SU-DHL-6 (cell line): Measurements from ENCODE around the gene POLR2E.

Experiments used
- H2AFZ ChIP-seq: fragments of 200-600 bp; sonication (generic); 2 replicates; pipeline ENCODE4 v1.6.1; 2014; ENCODE audit warnings: low read depth, mild to moderate bottlenecking, moderate library complexity, mixed read lengths, antibody characterized with exemption, low read length; ENCODE audit not compliant: severe bottlenecking
- H3F3A ChIP-seq: fragments of 200-600 bp; shearing (Covaris generic); 2 replicates; pipeline ENCODE4 v1.6.0; 2016; ENCODE audit warnings: antibody characterized with exemption, mild to moderate bottlenecking; ENCODE audit not compliant: insufficient read depth
- H3K27ac ChIP-seq: fragments of 200-600 bp; sonication (generic); 2 replicates; pipeline ENCODE4 v1.5.1; 2016; ENCODE audit warnings: low read depth, mild to moderate bottlenecking, low read length, moderate library complexity, mixed read lengths
- H3K27me3 ChIP-seq: fragments of 200-600 bp; sonication (generic), shearing (Covaris generic); 2 replicates; pipeline ENCODE4 v1.6.0; 2014; ENCODE audit warnings: mild to moderate bottlenecking, low read length
- H3K36me3 ChIP-seq: fragments of 200-600 bp; sonication (generic); 2 replicates; pipeline ENCODE4 v1.6.1; 2014; ENCODE audit warnings: mild to moderate bottlenecking, low read length, mixed read lengths
- H3K4me2 ChIP-seq: fragments of 300-600, 200-600 bp; shearing (Covaris generic), sonication (generic); 2 replicates; pipeline ENCODE4 v1.6.0; 2014; ENCODE audit warnings: low read length, low read depth, mild to moderate bottlenecking; ENCODE audit not compliant: poor library complexity, severe bottlenecking
- H3K4me3 ChIP-seq: fragments of 200-600 bp; sonication (generic); 2 replicates; pipeline ENCODE4 v1.5.1; 2014; ENCODE audit warnings: antibody characterized with exemption, low read length, mild to moderate bottlenecking, mixed read lengths; ENCODE audit not compliant: insufficient read depth, poor library complexity, severe bottlenecking
- H3K79me2 ChIP-seq: fragments of 200-600 bp; sonication (generic); 2 replicates; pipeline ENCODE4 v1.6.1; 2014; ENCODE audit warnings: mild to moderate bottlenecking, low read length, moderate library complexity; ENCODE audit not compliant: insufficient read depth
- H3K9ac ChIP-seq: fragments of 200-600 bp; sonication (generic); 2 replicates; pipeline ENCODE4 v1.7.0; 2014; ENCODE audit warnings: mild to moderate bottlenecking, low read length
- H3K9me2 ChIP-seq: fragments of 200-600 bp; sonication (generic); replicated peaks from 2 replicates; pipeline ENCODE4 v1.6.1; 2014; ENCODE audit warnings: low read length; ENCODE audit not compliant: insufficient read depth
- H3K9me3 ChIP-seq: fragments of 200-600 bp; sonication (generic); 2 replicates; pipeline ENCODE4 v1.6.1; 2014; ENCODE audit warnings: low read length, mixed read lengths; ENCODE audit not compliant: insufficient read depth
- H4K20me1 ChIP-seq: fragments of 200-600 bp; sonication (generic); 2 replicates; pipeline ENCODE4 v1.6.1; 2014; ENCODE audit warnings: low read depth, mild to moderate bottlenecking, antibody characterized with exemption, low read length, moderate library complexity, mixed read lengths
- CTCF ChIP-seq: fragments of 200-600 bp; sonication (generic); IDR thresholded peaks from one replicate; pipeline ENCODE4 v1.5.1; 2017; ENCODE audit warnings: antibody characterized with exemption, mild to moderate bottlenecking, low read length, moderate library complexity; ENCODE audit not compliant: insufficient read depth, poor library complexity, severe bottlenecking
- EZH2phosphoT487 ChIP-seq: fragments of 200-600 bp; sonication (generic), shearing (Covaris generic); conservative IDR thresholded peaks from 2 replicates; pipeline ENCODE4 v1.6.1; 2018; ENCODE audit warnings: mild to moderate bottlenecking, antibody characterized with exemption, low read length, moderate library complexity, mixed read lengths

The POLR2E gene

GRCh38 chr19:1046117-1046626 lies 49.0 kb downstream of the POLR2E start:
- Histone ChIP-seq H2AFZ (no peak overlapping the region), H3K27ac (no peak overlapping the region), H3K4me3 (no peak overlapping the region), H3K79me2 (peaks cover 4% of the 10 kb centered on the region; the same call in 1 of the 2 replicates), H3K27me3 (no peaks in the 10 kb centered on the region), H3K36me3 (peaks cover 4% of the 10 kb centered on the region; the same call in 1 of the 2 replicates), H3F3A (no peaks in the 10 kb centered on the region), H3K9ac (no peak overlapping the region), H3K9me2 (no peaks in the 10 kb centered on the region), H3K9me3 (no peaks in the 10 kb centered on the region), H4K20me1 (no peaks in the 10 kb centered on the region), H3K4me2 (no peak overlapping the region)
- TF ChIP-seq CTCF = no peak

- H3K79me2 ChIP-seq = peaks cover 11% of the 10 kb centered on the region
- no peaks in the 10 kb centered on the region for H3K9me3 ChIP-seq
- no peak overlapping the region for H3K27ac ChIP-seq
- no peak overlapping the region for H3K4me3 ChIP-seq
- H3K9ac ChIP-seq = no peak overlapping the region
- no peak overlapping the region for H2AFZ ChIP-seq
- H3K4me2 ChIP-seq = no peak overlapping the region
- no peak for TF ChIP-seq CTCF
- TF ChIP-seq EZH2phosphoT487 = no peak
- no peaks in the 10 kb centered on the region for H3K9me2 ChIP-seq
- no peaks in the 10 kb centered on the region for H4K20me1 ChIP-seq
- H3K36me3 ChIP-seq = peaks cover 4% of the 10 kb centered on the region; the same call in 1 of the 2 replicates
- no peaks in the 10 kb centered on the region for H3K27me3 ChIP-seq
- peaks cover 5% of the 10 kb centered on the region; the same call in 1 of the 2 replicates for H3F3A ChIP-seq
Measured at GRCh38 chr19:1045247-1045603, 50.0 kb downstream of the POLR2E start.

- Histone ChIP-seq H3K27ac (no peak overlapping the region), H3K4me2 (no peak overlapping the region), H3K36me3 (peaks cover 4% of the 10 kb centered on the region; the same call in 1 of the 2 replicates), H3K27me3 (no peaks in the 10 kb centered on the region), H4K20me1 (no peaks in the 10 kb centered on the region), H3F3A (peaks cover 24% of the 10 kb centered on the region), H3K9me3 (no peaks in the 10 kb centered on the region), H3K4me3 (no peak overlapping the region), H2AFZ (no peak overlapping the region), H3K9me2 (no peaks in the 10 kb centered on the region), H3K79me2 (peaks cover 13% of the 10 kb centered on the region), H3K9ac (no peak overlapping the region)
- TF ChIP-seq EZH2phosphoT487 = no peak
- no peak for TF ChIP-seq CTCF
Measured at GRCh38 chr19:1042689-1043511, 52.3 kb downstream of the POLR2E start.
